Thyroid gland (tissue), 4 donors: Measurements from ENCODE around the gene CDX1.

Source experiments
- CTCF ChIP-seq, 6 experiments: fragments of 200-600 bp in 3 of 6; fragments of 450-650 bp in 3 of 6; sonication (generic) in 3 of 6; IDR thresholded peaks; one replicate each; pipeline ENCODE4 v1.5.1; 2016 to 2019; ENCODE audit warnings: antibody characterized with exemption in 6 of 6, mild to moderate bottlenecking in 2 of 6, inconsistent platforms in 1 of 6, moderate library complexity in 1 of 6
- POLR2A ChIP-seq, 2 donors: fragments of 450-650 bp; IDR thresholded peaks; one replicate each; pipeline ENCODE4 v1.6.1; 2017; ENCODE audit warnings: antibody characterized with exemption in 2 of 2, mild to moderate bottlenecking in 2 of 2, moderate library complexity in 1 of 2

GRCh38 chr5:150167512-150167850 is 903 bp downstream of the CDX1 start:
- no peak for TF ChIP-seq CTCF (IDR thresholded peaks at IDR 0.05)
- no peak for TF ChIP-seq POLR2A (IDR thresholded peaks at IDR 0.05)
